ENCODE measurements around the gene VPS13D. TPM values are rescaled to one million over a fixed set of nuclear protein-coding genes. Genes with fewer than 3 reads are reported as not detected.
A peak's percentile ranks its signal among the peaks of the same experiment; 100 is the strongest.

The VPS13D gene
- total RNA-seq, 2 donors from 2014 or later: 54.3 to 56.0 TPM

DNA sequence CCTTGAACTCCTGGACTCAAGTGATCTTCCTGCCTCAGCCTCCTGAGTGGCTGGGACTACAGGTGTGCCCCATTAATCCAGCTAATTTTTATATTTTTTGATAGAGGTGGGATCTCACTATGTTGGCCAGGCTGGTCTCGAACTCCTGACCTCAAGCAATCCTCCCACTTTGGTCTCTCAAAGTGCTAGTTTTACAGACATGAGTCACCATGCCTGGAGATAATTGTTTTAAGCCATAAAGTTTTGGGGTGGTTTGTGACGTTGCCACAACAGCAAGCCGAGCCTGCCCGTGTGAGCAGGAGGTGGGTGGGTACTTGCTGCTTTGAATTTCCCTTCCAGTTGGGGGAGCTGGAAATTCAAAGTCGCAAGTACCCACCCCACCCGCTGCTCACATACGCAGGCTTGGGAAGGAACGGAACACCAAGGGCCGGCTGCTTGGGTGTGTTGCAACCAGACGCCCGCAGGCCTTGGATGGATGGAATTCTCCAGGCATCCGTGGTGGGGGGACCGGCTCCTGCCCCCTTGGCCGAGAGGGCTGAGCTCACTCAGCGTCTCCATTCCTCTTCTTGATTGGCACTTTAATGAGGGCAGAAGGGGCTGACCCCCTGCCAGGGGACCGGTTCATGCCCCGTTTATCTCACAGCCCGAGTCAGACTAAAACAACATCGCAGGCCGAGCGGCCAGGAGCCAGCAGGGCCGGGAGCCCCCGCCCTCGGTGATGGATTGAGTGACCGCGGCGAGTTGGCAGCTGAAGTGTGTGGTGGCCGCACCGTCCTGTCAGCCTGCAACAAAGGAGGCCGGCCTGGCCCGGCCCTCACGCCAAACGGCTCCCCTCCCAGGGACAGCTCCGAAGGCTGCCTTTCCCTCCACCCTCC lies 310.1 kb downstream of the VPS13D start:
- intact Hi-C loops (cut with DNase I): no loop called here
- TF ChIP-seq, protein P1, sequence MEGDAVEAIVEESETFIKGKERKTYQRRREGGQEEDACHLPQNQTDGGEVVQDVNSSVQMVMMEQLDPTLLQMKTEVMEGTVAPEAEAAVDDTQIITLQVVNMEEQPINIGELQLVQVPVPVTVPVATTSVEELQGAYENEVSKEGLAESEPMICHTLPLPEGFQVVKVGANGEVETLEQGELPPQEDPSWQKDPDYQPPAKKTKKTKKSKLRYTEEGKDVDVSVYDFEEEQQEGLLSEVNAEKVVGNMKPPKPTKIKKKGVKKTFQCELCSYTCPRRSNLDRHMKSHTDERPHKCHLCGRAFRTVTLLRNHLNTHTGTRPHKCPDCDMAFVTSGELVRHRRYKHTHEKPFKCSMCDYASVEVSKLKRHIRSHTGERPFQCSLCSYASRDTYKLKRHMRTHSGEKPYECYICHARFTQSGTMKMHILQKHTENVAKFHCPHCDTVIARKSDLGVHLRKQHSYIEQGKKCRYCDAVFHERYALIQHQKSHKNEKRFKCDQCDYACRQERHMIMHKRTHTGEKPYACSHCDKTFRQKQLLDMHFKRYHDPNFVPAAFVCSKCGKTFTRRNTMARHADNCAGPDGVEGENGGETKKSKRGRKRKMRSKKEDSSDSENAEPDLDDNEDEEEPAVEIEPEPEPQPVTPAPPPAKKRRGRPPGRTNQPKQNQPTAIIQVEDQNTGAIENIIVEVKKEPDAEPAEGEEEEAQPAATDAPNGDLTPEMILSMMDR (IDR thresholded peaks at IDR 0.05): no peak
- DNase-seq: peak; percentile 57
- H3K9me3 ChIP-seq: no peaks in the 10 kb centered on the region
- H3K27ac ChIP-seq: peak overlapping the region; percentile 4
- no peaks in the 10 kb centered on the region for H3K27me3 ChIP-seq
- H3K4me1 ChIP-seq: no peaks in the 10 kb centered on the region
- H3K4me3 ChIP-seq: no peak overlapping the region
- no peaks in the 10 kb centered on the region for H3K36me3 ChIP-seq
- H3K9ac ChIP-seq (ENCODE audit: low read depth in 2 of 2, low read length in 2 of 2): peak overlapping the region in 1 of 2 donors; percentile 35

DNA sequence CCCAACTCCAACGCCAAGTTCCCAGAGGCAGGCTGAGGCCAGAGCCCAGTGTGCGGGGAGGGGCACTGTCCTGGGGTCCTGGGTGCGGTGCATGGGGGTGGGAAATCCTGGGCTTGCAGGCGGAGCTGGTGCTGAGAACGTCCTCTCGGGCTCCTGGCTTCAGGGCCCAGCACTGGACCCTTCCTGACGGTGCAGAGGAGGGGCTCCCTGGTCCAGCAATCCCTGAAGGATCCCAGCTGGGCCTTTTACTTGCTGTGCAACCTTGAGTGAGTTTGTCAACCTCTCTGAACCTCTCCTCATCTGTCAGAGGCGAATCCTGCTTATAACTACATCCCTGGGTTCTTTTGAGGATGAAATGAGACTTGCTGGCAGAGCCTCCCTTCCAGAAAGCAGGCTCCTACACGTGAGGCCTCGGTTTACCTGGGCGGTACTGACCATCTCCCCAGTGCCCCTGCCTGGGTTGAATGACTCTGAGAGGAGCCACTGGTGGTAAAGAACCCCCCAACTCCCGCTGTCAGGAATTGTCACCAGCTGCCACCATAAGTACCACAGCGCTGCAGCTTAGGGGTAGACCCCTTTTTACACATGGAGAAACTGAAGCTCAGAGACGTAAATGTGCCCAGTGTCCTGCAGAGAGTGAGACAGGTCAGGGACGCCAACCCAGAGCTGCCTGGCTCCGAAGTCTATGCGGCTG lies 310.9 kb downstream of the VPS13D start:
- TF ChIP-seq, protein P1 (IDR thresholded peaks at IDR 0.05): no peak
- intact Hi-C loops (cut with DNase I): no loop called here
- H3K9ac ChIP-seq (ENCODE audit: low read depth in 2 of 2, low read length in 2 of 2): peak overlapping the region in 1 of 2 donors; percentile 35
- H3K4me3 ChIP-seq: no peak overlapping the region
- no peaks in the 10 kb centered on the region for H3K36me3 ChIP-seq
- H3K9me3 ChIP-seq: no peaks in the 10 kb centered on the region
- no peaks in the 10 kb centered on the region for H3K4me1 ChIP-seq
- no peak for DNase-seq
- no peaks in the 10 kb centered on the region for H3K27me3 ChIP-seq
- peak overlapping the region; percentile 36 for H3K27ac ChIP-seq

DNA sequence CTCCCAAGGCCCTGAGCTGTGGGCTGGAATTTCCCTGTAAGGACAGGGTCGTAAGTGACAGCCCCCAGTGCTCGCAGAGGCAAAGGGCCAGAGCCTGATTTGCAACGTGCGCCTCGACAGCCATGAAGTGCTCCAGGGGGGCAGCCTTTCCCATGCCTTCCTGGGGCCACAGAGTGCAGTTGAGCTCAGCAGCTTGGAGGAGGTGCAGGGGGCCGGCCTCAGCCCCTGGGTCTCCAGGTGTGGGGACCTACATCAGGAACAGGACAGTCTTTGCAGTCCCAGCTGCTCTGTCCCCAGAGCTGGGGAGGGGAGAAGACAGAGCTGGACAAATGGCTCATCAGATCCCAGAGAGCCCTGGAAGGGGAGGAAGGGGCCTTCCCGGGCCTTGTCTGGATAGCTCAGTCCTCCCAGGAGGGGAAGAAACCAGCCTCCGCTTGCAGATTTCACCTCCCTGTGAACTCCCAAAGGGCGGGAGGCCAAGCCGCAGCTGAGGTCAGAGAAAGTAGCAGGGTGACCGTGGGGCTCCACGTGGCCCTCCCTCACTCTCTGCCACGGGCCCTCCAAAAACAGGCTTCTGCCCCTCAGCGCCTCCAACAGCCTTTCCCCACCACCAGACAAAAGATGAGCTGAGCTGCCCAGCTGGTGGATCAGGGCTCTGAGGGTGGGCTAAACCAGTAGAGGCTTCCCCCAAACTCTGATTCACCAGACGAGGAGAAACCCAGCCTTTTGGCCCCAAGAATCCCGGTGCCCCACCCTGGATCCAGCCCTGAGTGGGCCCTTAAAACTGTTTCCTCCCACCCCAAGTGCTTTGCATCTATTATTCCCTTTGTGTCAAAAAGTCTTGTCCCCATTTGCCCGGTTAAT lies 311.7 kb downstream of the VPS13D start:
- peak; percentile 39 for DNase-seq

DNA sequence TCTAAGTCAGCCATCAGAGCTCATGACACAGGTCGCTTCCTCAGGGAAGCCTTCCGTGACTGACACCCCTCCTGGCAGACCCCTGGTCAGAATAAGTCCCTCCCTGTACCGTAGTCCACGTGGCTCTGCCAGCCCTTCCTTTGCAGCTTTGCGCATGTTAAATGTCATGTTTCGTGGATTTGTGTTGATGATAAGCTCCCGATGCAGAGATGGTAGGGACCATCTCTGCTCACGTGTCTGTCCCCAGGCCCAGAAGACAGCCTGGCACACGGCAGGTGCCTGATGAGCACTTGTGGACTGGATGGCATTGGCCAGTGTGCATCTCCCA lies 312.3 kb downstream of the VPS13D start:
- intact Hi-C loops (cut with DNase I): no loop called here
- no peaks in the 10 kb centered on the region for H3K4me1 ChIP-seq
- TF ChIP-seq, protein P1 (IDR thresholded peaks at IDR 0.05): no peak
- H3K4me3 ChIP-seq: no peak overlapping the region
- H3K36me3 ChIP-seq: no peaks in the 10 kb centered on the region
- H3K27ac ChIP-seq: no peak overlapping the region
- no peaks in the 10 kb centered on the region for H3K27me3 ChIP-seq
- H3K9me3 ChIP-seq: no peaks in the 10 kb centered on the region
- peak overlapping the region in 1 of 2 donors; percentile 3 for H3K9ac ChIP-seq (ENCODE audit: low read depth in 2 of 2, low read length in 2 of 2)
- no peak for DNase-seq

More for the DNA sequence above, 311.7 kb downstream of the VPS13D start:
- Histone ChIP-seq H3K9me3 (no peaks in the 10 kb centered on the region), H3K27me3 (no peaks in the 10 kb centered on the region), H3K9ac (ENCODE audit: low read depth in 2 of 2, low read length in 2 of 2) (peak overlapping the region; percentile 3), H3K4me3 (no peak overlapping the region), H3K4me1 (no peaks in the 10 kb centered on the region), H3K36me3 (no peaks in the 10 kb centered on the region), H3K27ac (peak overlapping the region; percentile 36)
- TF ChIP-seq, protein P1 (IDR thresholded peaks at IDR 0.05): no peak
- intact Hi-C loops (cut with DNase I): no loop called here

Data from colonic mucosa (tissue), 4 donors.